KMS-11 (cell line): ENCODE results near the gene CLMN.

ENCODE experiments used
- H2AFZ ChIP-seq: fragments of 200-600 bp; sonication (generic); 2 replicates; pipeline ENCODE4 v1.6.1; 2016; ENCODE audit warnings: antibody characterized with exemption, mixed run types, low read depth
- H3K27ac ChIP-seq: fragments of 200-600 bp; sonication (generic); 2 replicates; pipeline ENCODE4 v1.6.1; 2016; ENCODE audit warnings: mild to moderate bottlenecking, mixed run types
- H3K27me3 ChIP-seq: fragments of 200-600 bp; sonication (generic); 2 replicates; pipeline ENCODE4 v1.6.1; 2017; ENCODE audit warnings: mild to moderate bottlenecking, low read depth, mixed run types, moderate library complexity; ENCODE audit not compliant: insufficient read depth
- H3K36me3 ChIP-seq: fragments of 200-600 bp; sonication (generic); 2 replicates; pipeline ENCODE4 v1.6.1; 2017; ENCODE audit warnings: mild to moderate bottlenecking, mixed run types; ENCODE audit not compliant: insufficient read depth
- H3K4me1 ChIP-seq: fragments of 200-600 bp; sonication (generic); 2 replicates; pipeline ENCODE4 v1.6.1; 2016; ENCODE audit warnings: mild to moderate bottlenecking, low read depth, mixed run types; ENCODE audit not compliant: poor library complexity, severe bottlenecking
- H3K4me2 ChIP-seq: fragments of 200-600 bp; sonication (generic); 2 replicates; pipeline ENCODE4 v1.7.0; 2016; ENCODE audit warnings: mild to moderate bottlenecking, mixed run types
- H3K4me3 ChIP-seq: fragments of 200-600 bp; sonication (generic); IDR thresholded peaks from 2 replicates; pipeline ENCODE4 v1.6.1; 2017; ENCODE audit warnings: low read depth, low read length, mixed read lengths; ENCODE audit not compliant: insufficient read depth
- H3K79me2 ChIP-seq: fragments of 200-600 bp; sonication (generic); 2 replicates; pipeline ENCODE4 v1.6.1; 2016; ENCODE audit warnings: low read depth, mixed run types; ENCODE audit not compliant: insufficient read depth
- H3K9ac ChIP-seq: fragments of 200-600 bp; sonication (generic); 2 replicates; pipeline ENCODE4 v1.6.1; 2016; ENCODE audit warnings: mild to moderate bottlenecking, mixed run types
- H4K20me1 ChIP-seq: fragments of 200-600 bp; sonication (generic); 2 replicates; pipeline ENCODE4 v1.6.1; 2016; ENCODE audit warnings: mild to moderate bottlenecking, mixed run types; ENCODE audit not compliant: insufficient read depth
- CTCF ChIP-seq: fragments of 200-600 bp; sonication (generic); conservative IDR thresholded peaks from 2 replicates; pipeline ENCODE4 v1.6.1; 2017; ENCODE audit warnings: low read depth, mild to moderate bottlenecking, antibody characterized with exemption, low read length, moderate library complexity, mixed read lengths

Gene CLMN

GRCh38 chr14:95302667-95303506, 16.8 kb downstream of the CLMN start:
- Histone ChIP-seq H3K79me2 (no peaks in the 10 kb centered on the region), H3K27me3 (no peaks in the 10 kb centered on the region), H3K4me1 (no peaks in the 10 kb centered on the region), H3K27ac (no peak overlapping the region), H3K36me3 (no peaks in the 10 kb centered on the region), H2AFZ (no peak overlapping the region), H4K20me1 (no peaks in the 10 kb centered on the region), H3K4me3 (no peak overlapping the region), H3K9ac (no peak overlapping the region), H3K4me2 (no peak overlapping the region)
- TF ChIP-seq CTCF, result no peak

- no peak overlapping the region for H3K4me2 ChIP-seq
- H3K9ac ChIP-seq, result no peak overlapping the region
- no peak overlapping the region for H2AFZ ChIP-seq
- H3K27me3 ChIP-seq, result no peaks in the 10 kb centered on the region
- H4K20me1 ChIP-seq, result no peaks in the 10 kb centered on the region
- H3K4me1 ChIP-seq, result no peaks in the 10 kb centered on the region
- no peak overlapping the region for H3K4me3 ChIP-seq
- H3K79me2 ChIP-seq, result no peaks in the 10 kb centered on the region
- H3K36me3 ChIP-seq, result no peaks in the 10 kb centered on the region
- H3K27ac ChIP-seq, result no peak overlapping the region
- TF ChIP-seq CTCF, result no peak
These were observed 18.1 kb downstream of the CLMN start for GRCh38 chr14:95301527-95302187.

- Histone ChIP-seq H3K4me1 (no peaks in the 10 kb centered on the region), H3K9ac (no peak overlapping the region)
These were observed 18.8 kb downstream of the CLMN start for GRCh38 chr14:95300697-95301526.

More at GRCh38 chr14:95300697-95301526, 18.8 kb downstream of the CLMN start:
- Histone ChIP-seq H4K20me1 (no peaks in the 10 kb centered on the region), H3K27ac (no peak overlapping the region), H3K4me3 (no peak overlapping the region), H3K36me3 (no peaks in the 10 kb centered on the region), H2AFZ (no peak overlapping the region), H3K27me3 (no peaks in the 10 kb centered on the region), H3K79me2 (no peaks in the 10 kb centered on the region), H3K4me2 (no peak overlapping the region)
- no peak for TF ChIP-seq CTCF
